C4-2B (cell line): ENCODE measurements around the gene PNCK.

ENCODE experiments used
- CTCF ChIP-seq: fragments of 450-650 bp; conservative IDR thresholded peaks from 2 replicates; pipeline ENCODE4 v1.5.1; 2017; ENCODE audit warnings: mild to moderate bottlenecking
- ZFX ChIP-seq: fragments of 450-650 bp; IDR thresholded peaks from 2 replicates; pipeline ENCODE4 v1.6.1; 2017

GRCh38 chrX:153722704-153723350 is 49.2 kb upstream of the PNCK start:
- no peak for TF ChIP-seq CTCF
- TF ChIP-seq ZFX: no peak
